HL-60/S4 treated with phorbol 12-myristate 13-acetate at 8.2 ng/mL for 4 days and 3 days (cell line): Measurements from ENCODE around the gene COX10.

Experiments used
- in situ Hi-C: fragments of 300-500 bp; cut with MboI; formaldehyde crosslinking; loops from 2 replicates; pipeline ENCODE4 v1.15.0; 2022; ENCODE audit warnings: low sequenced_read_pairs

COX10 gene

GRCh38 chr17:14245002-14245401 is 175.7 kb downstream of the COX10 start:
- in situ Hi-C loops = no loop called here

GRCh38 chr17:14245629-14246028 is 176.3 kb downstream of the COX10 start:
- in situ Hi-C loops = no loop called here
